H1 (cell line): ENCODE data around the gene COX6A1. TPM values are rescaled to one million over a fixed set of nuclear protein-coding genes. Genes with fewer than 3 reads are reported as not detected.

Experiments
- CTCF ChIA-PET: fragments of 300-600 bp; sonication (Branson Sonifier 250); formaldehyde crosslinking; loops from one replicate; lab custom pipeline; 2021; ENCODE audit not compliant: partially characterized antibody; lab: Charles Lee
- POLR2A ChIA-PET: fragments of 300-600 bp; sonication (Branson Sonifier 250); formaldehyde crosslinking; loops from one replicate; lab custom pipeline; 2021; ENCODE audit warnings: inconsistent platforms; ENCODE audit not compliant: partially characterized antibody; lab: Charles Lee
- DNase-seq, 2 experiments: peaks; one replicate each; pipeline versions ENCODE4 v3.0.0 to v3.0.0-alpha.2; 2010 to 2022; ENCODE audit warnings: low spot score in 2 of 2, low read depth in 1 of 2, mixed read lengths in 1 of 2
- FAIRE-seq: peaks from 2 replicates; lab custom pipeline; 2011; peaks lifted over from hg19 to GRCh38; lab: Jason Lieb, UNC
- H2AFZ ChIP-seq: 2 replicates; pipeline ENCODE4 v1.8.1; 2012; ENCODE audit warnings: low read length, inconsistent platforms
- H2AK5ac ChIP-seq: 2 replicates; pipeline ENCODE4 v1.6.1; 2013; ENCODE audit warnings: low read depth, low read length
- H2BK120ac ChIP-seq: replicated peaks from 2 replicates; pipeline ENCODE3; 2013; ENCODE audit warnings: low read depth, low read length, inconsistent platforms
- H2BK12ac ChIP-seq: 2 replicates; pipeline ENCODE4 v1.6.1; 2013; ENCODE audit warnings: low read depth, low read length
- H2BK15ac ChIP-seq: 2 replicates; pipeline ENCODE4 v1.6.1; 2013; ENCODE audit warnings: low read length
- H2BK20ac ChIP-seq: 2 replicates; pipeline ENCODE4 v1.6.1; 2013; ENCODE audit warnings: low read length
- H2BK5ac ChIP-seq: 2 replicates; pipeline ENCODE4 v1.6.1; 2013; ENCODE audit warnings: low read depth, low read length
- H3K14ac ChIP-seq: 2 replicates; pipeline ENCODE4 v1.6.1; 2013; ENCODE audit warnings: inconsistent platforms; ENCODE audit not compliant: insufficient read length
- H3K18ac ChIP-seq: 2 replicates; pipeline ENCODE4 v1.6.1; 2013; ENCODE audit warnings: low read length; ENCODE audit errors: extremely low read depth
- H3K23ac ChIP-seq: 2 replicates; pipeline ENCODE4 v1.6.1; 2013; ENCODE audit warnings: inconsistent platforms; ENCODE audit not compliant: insufficient read length
- H3K23me2 ChIP-seq: 2 replicates; pipeline ENCODE4 v1.6.1; 2013; ENCODE audit warnings: low read depth, low read length
- H3K27ac ChIP-seq: 2 replicates; pipeline ENCODE4 v1.6.1; 2011; ENCODE audit warnings: low read depth, low read length, inconsistent platforms
- H3K27me3 ChIP-seq, 4 experiments: replicated peaks in 1 of 4; 1 replicate in 1 of 4; 2 replicates in 3 of 4; pipeline versions ENCODE4 v1.6.1 to v1.8.1; 2011 to 2013; ENCODE audit warnings: low read length in 3 of 4, mild to moderate bottlenecking in 3 of 4, inconsistent platforms in 2 of 4, mixed read lengths in 2 of 4, moderate library complexity in 1 of 4; ENCODE audit not compliant: control insufficient read depth in 3 of 4, insufficient read depth in 3 of 4; ENCODE audit errors: extremely low read depth in 1 of 4
- H3K36me3 ChIP-seq, 4 experiments: 2 replicates each; pipeline versions ENCODE4 v1.6.1 to v1.8.1; 2011 to 2013; ENCODE audit warnings: mild to moderate bottlenecking in 4 of 4, low read length in 3 of 4, moderate library complexity in 2 of 4, control low read depth in 1 of 4, inconsistent platforms in 1 of 4; ENCODE audit not compliant: insufficient read depth in 4 of 4, control insufficient read depth in 2 of 4
- H3K4ac ChIP-seq: replicated peaks from 2 replicates; pipeline ENCODE3; 2013; ENCODE audit warnings: low read length, low read depth, mixed read lengths, inconsistent platforms; ENCODE audit not compliant: insufficient read length
- H3K4me1 ChIP-seq, 4 experiments: replicated peaks in 1 of 4; 1 replicate in 1 of 4; 2 replicates in 3 of 4; pipeline versions ENCODE4 v1.6.1 to v1.8.1; 2011 to 2013; ENCODE audit warnings: low read length in 3 of 4, inconsistent platforms in 2 of 4, mixed read lengths in 1 of 4; ENCODE audit not compliant: insufficient read depth in 4 of 4, control insufficient read depth in 3 of 4
- H3K4me2 ChIP-seq, 2 experiments: 2 replicates each; pipeline versions ENCODE4 v1.6.1 to v1.8.1; 2011 to 2013; ENCODE audit warnings: low read depth in 2 of 2, low read length in 2 of 2, control low read depth in 1 of 2, inconsistent platforms in 1 of 2, mild to moderate bottlenecking in 1 of 2; ENCODE audit not compliant: insufficient read depth in 1 of 2
- H3K4me3 ChIP-seq, 4 experiments: fragments of 200-600, 300-600 bp in 1 of 4; sonication (generic), shearing (Covaris generic), sonication (Bioruptor Twin) in 1 of 4; 2 replicates each; pipeline versions ENCODE4 v1.5.1 to v1.8.1; 2011 to 2016; ENCODE audit warnings: low read length in 4 of 4, low read depth in 3 of 4, control low read depth in 2 of 4, inconsistent platforms in 2 of 4, mild to moderate bottlenecking in 2 of 4, mixed read lengths in 1 of 4, moderate library complexity in 1 of 4; ENCODE audit not compliant: insufficient read depth in 2 of 4; ENCODE audit errors: extremely low read depth in 1 of 4
- H3K56ac ChIP-seq: replicated peaks from 2 replicates; pipeline ENCODE3; 2013; ENCODE audit warnings: low read depth, mild to moderate bottlenecking, mixed read lengths, low read length, inconsistent platforms; ENCODE audit not compliant: insufficient read length
- H3K79me1 ChIP-seq: 2 replicates; pipeline ENCODE4 v1.6.1; 2013; ENCODE audit warnings: low read depth, low read length, control low read depth
- H3K79me2 ChIP-seq, 2 experiments: 2 replicates each; pipeline versions ENCODE4 v1.6.1 to v1.8.1; 2012 to 2013; ENCODE audit warnings: low read length in 2 of 2, mild to moderate bottlenecking in 2 of 2, inconsistent platforms in 1 of 2; ENCODE audit not compliant: insufficient read depth in 2 of 2, control insufficient read depth in 1 of 2
- H3K9ac ChIP-seq, 4 experiments: replicated peaks in 1 of 4; 1 replicate in 1 of 4; 2 replicates in 3 of 4; pipeline versions ENCODE4 v1.6.1 to v1.8.1; 2011 to 2013; ENCODE audit warnings: low read depth in 3 of 4, low read length in 3 of 4, control low read depth in 2 of 4, mild to moderate bottlenecking in 2 of 4, moderate library complexity in 2 of 4, inconsistent platforms in 1 of 4; ENCODE audit errors: extremely low read depth in 1 of 4
- H3K9me3 ChIP-seq, 2 experiments: 2 replicates each; pipeline versions ENCODE4 v1.6.1 to v1.8.1; 2012 to 2013; ENCODE audit warnings: mild to moderate bottlenecking in 2 of 2, moderate library complexity in 2 of 2, control low read depth in 1 of 2, inconsistent platforms in 1 of 2, low read depth in 1 of 2, low read length in 1 of 2, mixed read lengths in 1 of 2; ENCODE audit not compliant: insufficient read depth in 2 of 2
- H4K20me1 ChIP-seq, 2 experiments: replicated peaks in 1 of 2; 2 replicates each; pipeline versions ENCODE3 to v1.8.1; 2011 to 2013; ENCODE audit warnings: inconsistent platforms in 2 of 2, low read length in 2 of 2, mild to moderate bottlenecking in 1 of 2; ENCODE audit not compliant: insufficient read depth in 2 of 2, control insufficient read depth in 1 of 2
- H4K5ac ChIP-seq: 2 replicates; pipeline ENCODE4 v1.6.1; 2013; ENCODE audit warnings: low read length, low read depth, mixed read lengths, inconsistent platforms; ENCODE audit not compliant: insufficient read length
- H4K8ac ChIP-seq: 2 replicates; pipeline ENCODE4 v1.8.0; 2013; ENCODE audit warnings: mild to moderate bottlenecking, moderate library complexity, low read length, inconsistent platforms; ENCODE audit not compliant: insufficient read depth; ENCODE audit errors: extremely low read depth
- H4K91ac ChIP-seq: replicated peaks from 2 replicates; pipeline ENCODE3; 2013; ENCODE audit warnings: low read length, mixed read lengths, inconsistent platforms; ENCODE audit not compliant: insufficient read length
- RXRA ChIP-seq: IDR thresholded peaks from 2 replicates; pipeline ENCODE4 v1.6.1; 2011; ENCODE audit warnings: low read depth, mild to moderate bottlenecking, low read length, moderate library complexity; ENCODE audit not compliant: insufficient read depth
- YY1 ChIP-seq: IDR thresholded peaks from 2 replicates; pipeline ENCODE4 v1.6.1; 2011; ENCODE audit warnings: low read depth, mild to moderate bottlenecking, low read length
- WGBS, 2 experiments: shearing (Covaris generic) in 1 of 2; methylation state at CpG; one replicate each; pipeline versions ENCODE4 v1.1.6 to v1.1.7; 2013 to 2015; ENCODE audit warnings: low lambda C conversion rate in 2 of 2, mixed read lengths in 2 of 2, inconsistent platforms in 1 of 2, low coverage in 1 of 2, missing lambda C conversion rate in 1 of 2; ENCODE audit not compliant: insufficient replicate concordance in 2 of 2, insufficient coverage in 1 of 2, insufficient read length in 1 of 2; ENCODE audit errors: extremely low coverage in 1 of 2, missing lambda C conversion rate in 1 of 2; 5-methylcytosine and 5-hydroxymethylcytosine counted together
- polyA plus RNA-seq, 7 experiments: library from polyadenylated mRNA; depleted of rRNA in 3 of 7; stranded (reverse) in 5 of 7; unstranded in 2 of 7; fragments of >200 nt in 5 of 7; fragments of 200-250 nt in 2 of 7; gene quantifications; 1 replicate in 5 of 7; 2 replicates in 1 of 7; 4 replicates in 1 of 7; pipeline versions ENCODE4 v1.2.1 to v1.2.3, GENCODE V29; 2011 to 2013; ENCODE audit warnings: missing spikeins in 2 of 7, mixed read lengths in 2 of 7
- total RNA-seq: library from RNA; stranded (reverse); fragmentation: NEBNext Ultra II Directional; extraction: Animal tissue kit (Norgen Biotek cat#: 25700); gene quantifications from 2 replicates; pipeline ENCODE4 v1.2.1, GENCODE V29; 2021

The COX6A1 gene
- total and polyA plus RNA-seq, 2 of the 8 experiments (the other 6 are each of a cell fraction or from before 2014, with no cell fraction given) = 437 to 2,792 TPM

DNA sequence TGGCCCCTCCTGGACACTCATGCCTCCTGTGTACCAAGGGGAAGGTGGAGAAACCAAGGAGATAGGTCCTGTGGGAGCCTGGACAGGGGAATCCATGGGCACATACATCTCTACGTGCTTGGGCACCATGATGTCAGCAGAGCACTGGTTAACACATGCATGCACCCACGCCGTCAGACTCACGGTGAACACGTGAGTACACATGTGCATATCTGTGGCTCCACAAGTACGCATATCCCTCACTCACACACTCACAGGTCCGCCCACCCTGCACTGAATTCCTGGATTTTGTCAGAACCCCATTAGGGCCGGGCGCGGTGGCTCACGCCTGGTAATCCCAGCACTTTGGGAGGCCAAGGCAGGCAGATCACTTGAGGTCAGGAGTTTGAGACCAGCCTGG, 29.1 kb upstream of the COX6A1 start:
- FAIRE-seq = no peak
- H3K9me3 ChIP-seq = no peaks in the 10 kb centered on the region
- ChIA-PET CTCF (interaction anchor here (0.6 to 2.0 kb wide), 5 partner anchors 22 to 104 kb away, joined by 3 to 10 read pairs (median 4); no protein-coding TSS in a partner anchor), POLR2A (interaction anchor here (1.9 to 2.4 kb wide), 2 partner anchors 14 to 20 kb away, joined by 8 to 10 read pairs; no protein-coding TSS in a partner anchor)
- no peak overlapping the region for H3K4me2 ChIP-seq
- H3K56ac ChIP-seq = no peak overlapping the region
- DNase-seq = no peak
- no peaks in the 10 kb centered on the region for H3K36me3 ChIP-seq
- H3K23me2 ChIP-seq = no peaks in the 10 kb centered on the region
- H3K27ac ChIP-seq = no peak overlapping the region
- no peaks in the 10 kb centered on the region for H4K20me1 ChIP-seq
- no peak overlapping the region for H3K14ac ChIP-seq
- no peak overlapping the region for H3K18ac ChIP-seq
- no peaks in the 10 kb centered on the region for H3K79me1 ChIP-seq
- no peak overlapping the region for H3K4me3 ChIP-seq
- no peak overlapping the region; the same call in 1 of the 2 replicates for H2AK5ac ChIP-seq
- H2BK12ac ChIP-seq = peak overlapping the region; percentile 52; the same call in 1 of the 2 replicates
- no peak overlapping the region for H2BK20ac ChIP-seq
- WGBS, 2 experiments = 93% methylated on average over 11 of the region's 11 CpGs; no CpG with 5 or more reads in 1 of the 2 experiments
- peak overlapping the region; percentile 22 for H4K91ac ChIP-seq
- H3K79me2 ChIP-seq = no peaks in the 10 kb centered on the region
- H3K27me3 ChIP-seq = no peaks in the 10 kb centered on the region
- H4K8ac ChIP-seq = no peak overlapping the region
- no peak overlapping the region for H3K23ac ChIP-seq
- H3K9ac ChIP-seq = no peak overlapping the region
- no peak overlapping the region for H2BK120ac ChIP-seq
- TF ChIP-seq RXRA (no peak), YY1 (no peak)
- no peak overlapping the region for H4K5ac ChIP-seq
- H3K4ac ChIP-seq = no peak overlapping the region
- peaks cover 0 to 8% (median 2%) of the 10 kb centered on the region in 4 experiments; a peak in 3 of 7 replicates for H3K4me1 ChIP-seq
- no peak overlapping the region for H2BK5ac ChIP-seq
- H2AFZ ChIP-seq = no peak overlapping the region
- H2BK15ac ChIP-seq = peak overlapping the region; percentile 89
